Measurements from ENCODE around the gene TSPAN14.

GRCh38 chr10:80405035-80405434 lies 49.1 kb upstream of the TSPAN14 start:
- TF ChIP-seq CTCF (IDR thresholded peaks at IDR 0.05) (no peak), POLR2A (IDR thresholded peaks at IDR 0.05) (no peak), EP300 (IDR thresholded peaks at IDR 0.05) (no peak)
